T-helper 2 cell treated with Interferon-gamma antibody and Interleukin-4, amounts not matched to agents 5 μg/mL and 100 μg/mL, for 36 hours (primary cell): Measurements from ENCODE around the gene ABHD17A.
A peak's percentile ranks its signal among the peaks of the same experiment; 100 is the strongest.

Experiments
- DNase-seq: peaks from one replicate; pipeline ENCODE4 v3.0.0; 2021; ENCODE audit warnings: low spot score
- H3K27ac Mint-ChIP-seq: one replicate; pipeline ENCODE4 v1.8.0; 2021; ENCODE audit warnings: mild to moderate bottlenecking, mixed read lengths
- H3K27me3 Mint-ChIP-seq: one replicate; pipeline ENCODE4 v1.8.0; 2021; ENCODE audit warnings: low read depth, mixed read lengths
- H3K36me3 Mint-ChIP-seq: one replicate; pipeline ENCODE4 v1.8.0; 2021; ENCODE audit warnings: low read depth, mixed read lengths
- H3K4me1 Mint-ChIP-seq: one replicate; pipeline ENCODE4 v1.8.0; 2021; ENCODE audit warnings: low read depth, mixed read lengths
- H3K4me3 Mint-ChIP-seq: one replicate; pipeline ENCODE4 v1.8.0; 2022; ENCODE audit warnings: mild to moderate bottlenecking, moderate library complexity, mixed read lengths
- H3K9me3 Mint-ChIP-seq: one replicate; pipeline ENCODE4 v1.8.0; 2021; ENCODE audit warnings: mixed read lengths

The ABHD17A gene

GRCh38 chr19:1872807-1873523 is 12.3 kb downstream of the ABHD17A start:
- no peak for DNase-seq
- Mint-ChIP-seq H3K36me3 (peaks cover 21% of the 10 kb centered on the region), H3K9me3 (no peaks in the 10 kb centered on the region), H3K27ac (peak overlapping the region; percentile 15), H3K4me1 (peaks cover 19% of the 10 kb centered on the region), H3K4me3 (peak overlapping the region; percentile 91), H3K27me3 (no peaks in the 10 kb centered on the region)

GRCh38 chr19:1871630-1872029 is 13.7 kb downstream of the ABHD17A start:
- Mint-ChIP-seq H3K36me3 (peaks cover 23% of the 10 kb centered on the region), H3K4me3 (no peak overlapping the region), H3K27ac (no peak overlapping the region)

GRCh38 chr19:1871140-1871597 is 14.1 kb downstream of the ABHD17A start:
- Mint-ChIP-seq H3K4me1 (peaks cover 20% of the 10 kb centered on the region), H3K27ac (no peak overlapping the region), H3K27me3 (no peaks in the 10 kb centered on the region), H3K4me3 (no peak overlapping the region), H3K36me3 (peaks cover 23% of the 10 kb centered on the region), H3K9me3 (no peaks in the 10 kb centered on the region)
- no peak for DNase-seq

More at GRCh38 chr19:1871630-1872029, 13.7 kb downstream of the ABHD17A start:
- no peaks in the 10 kb centered on the region for H3K27me3 Mint-ChIP-seq
- H3K9me3 Mint-ChIP-seq, result no peaks in the 10 kb centered on the region
- no peak for DNase-seq
- peaks cover 20% of the 10 kb centered on the region for H3K4me1 Mint-ChIP-seq

- Mint-ChIP-seq H3K27ac (peak overlapping the region; percentile 20), H3K4me1 (peaks cover 10% of the 10 kb centered on the region), H3K27me3 (no peaks in the 10 kb centered on the region), H3K9me3 (no peaks in the 10 kb centered on the region), H3K4me3 (no peak overlapping the region), H3K36me3 (peaks cover 11% of the 10 kb centered on the region)
- DNase-seq, result no peak
Observed at GRCh38 chr19:1868971-1869370, 16.3 kb downstream of the ABHD17A start.

- no peaks in the 10 kb centered on the region for H3K9me3 Mint-ChIP-seq
- H3K4me1 Mint-ChIP-seq, result peaks cover 9% of the 10 kb centered on the region
- peak overlapping the region; percentile 15 for H3K27ac Mint-ChIP-seq
- no peak overlapping the region for H3K4me3 Mint-ChIP-seq
- DNase-seq, result no peak
- H3K36me3 Mint-ChIP-seq, result peaks cover 8% of the 10 kb centered on the region
- no peaks in the 10 kb centered on the region for H3K27me3 Mint-ChIP-seq
Observed at GRCh38 chr19:1867349-1867724, 18.0 kb downstream of the ABHD17A start.

- Mint-ChIP-seq H3K4me1 (peaks cover 9% of the 10 kb centered on the region), H3K27me3 (no peaks in the 10 kb centered on the region), H3K36me3 (peaks cover 8% of the 10 kb centered on the region), H3K4me3 (no peak overlapping the region), H3K27ac (no peak overlapping the region), H3K9me3 (no peaks in the 10 kb centered on the region)
- no peak for DNase-seq
Observed at GRCh38 chr19:1866693-1867348, 18.5 kb downstream of the ABHD17A start.

- Mint-ChIP-seq H3K4me3 (peak overlapping the region; percentile 69), H3K9me3 (no peaks in the 10 kb centered on the region), H3K4me1 (peaks cover 13% of the 10 kb centered on the region), H3K27me3 (no peaks in the 10 kb centered on the region), H3K27ac (peak overlapping the region; percentile 75), H3K36me3 (peaks cover 7% of the 10 kb centered on the region)
- no peak for DNase-seq
Observed at GRCh38 chr19:1865172-1866010, 19.9 kb downstream of the ABHD17A start.

GRCh38 chr19:1864480-1865171 is 20.7 kb downstream of the ABHD17A start:
- H3K9me3 Mint-ChIP-seq, result no peaks in the 10 kb centered on the region
- H3K4me3 Mint-ChIP-seq, result peak overlapping the region; percentile 76
- H3K36me3 Mint-ChIP-seq, result peaks cover 4% of the 10 kb centered on the region

GRCh38 chr19:1863638-1864479 is 21.4 kb downstream of the ABHD17A start:
- H3K4me1 Mint-ChIP-seq, result peaks cover 13% of the 10 kb centered on the region
- H3K4me3 Mint-ChIP-seq, result peak overlapping the region; percentile 76
- DNase-seq, result peak; percentile 92
- H3K27ac Mint-ChIP-seq, result peak overlapping the region; percentile 60
- H3K36me3 Mint-ChIP-seq, result peaks cover 5% of the 10 kb centered on the region
- H3K9me3 Mint-ChIP-seq, result no peaks in the 10 kb centered on the region
- H3K27me3 Mint-ChIP-seq, result no peaks in the 10 kb centered on the region

More at GRCh38 chr19:1864480-1865171, 20.7 kb downstream of the ABHD17A start:
- Mint-ChIP-seq H3K4me1 (peaks cover 12% of the 10 kb centered on the region), H3K27me3 (no peaks in the 10 kb centered on the region), H3K27ac (peak overlapping the region; percentile 75)
- DNase-seq, result peak; percentile 75

GRCh38 chr19:1863328-1863637 is 22.0 kb downstream of the ABHD17A start, which contains the start of gene KLF16:
TSS of gene KLF16 (minus strand) at chr19:1863579. CDS start at chr19:1863497, 82 bp downstream.
- Mint-ChIP-seq H3K9me3 (no peaks in the 10 kb centered on the region), H3K27me3 (no peaks in the 10 kb centered on the region), H3K4me1 (peaks cover 11% of the 10 kb centered on the region), H3K4me3 (peak within 1 kb of the TSS; percentile 96), H3K36me3 (peaks cover 3% of the 10 kb centered on the region), H3K27ac (peak within 1 kb of the TSS; percentile 95)
- DNase-seq, result no peak

- peaks cover 8% of the 10 kb centered on the region for H3K4me1 Mint-ChIP-seq
- peak overlapping the region; percentile 95 for H3K27ac Mint-ChIP-seq
- no peaks in the 10 kb centered on the region for H3K27me3 Mint-ChIP-seq
- H3K9me3 Mint-ChIP-seq, result no peaks in the 10 kb centered on the region
- H3K36me3 Mint-ChIP-seq, result peaks cover 3% of the 10 kb centered on the region
- peak; percentile 60 for DNase-seq
- peak overlapping the region; percentile 96 for H3K4me3 Mint-ChIP-seq
Observed at GRCh38 chr19:1862424-1863327, 22.6 kb downstream of the ABHD17A start.

GRCh38 chr19:1862068-1862423 is 23.2 kb downstream of the ABHD17A start:
- H3K4me3 Mint-ChIP-seq, result peak overlapping the region; percentile 96
- H3K27ac Mint-ChIP-seq, result peak overlapping the region; percentile 95
- no peak for DNase-seq
- no peaks in the 10 kb centered on the region for H3K9me3 Mint-ChIP-seq
- H3K36me3 Mint-ChIP-seq, result peaks cover 3% of the 10 kb centered on the region
- H3K27me3 Mint-ChIP-seq, result no peaks in the 10 kb centered on the region
- H3K4me1 Mint-ChIP-seq, result peaks cover 8% of the 10 kb centered on the region
